Cardiac muscle cell (in vitro differentiated cells and primary cell): ENCODE measurements around the gene NUMB. TPM values are rescaled to one million over a fixed set of nuclear protein-coding genes. Genes with fewer than 3 reads are reported as not detected.

ENCODE experiments used
- DNase-seq, 2 donors: peaks; one replicate each; pipeline versions ENCODE4 v3.0.0 to v3.0.0-alpha.2; 2010 to 2017; ENCODE audit warnings: low read depth in 1 of 2, low spot score in 1 of 2
- H3K27ac ChIP-seq: fragments of 200-600 bp; sonication (generic); 2 replicates; pipeline ENCODE4 v1.5.1; 2016
- H3K27me3 ChIP-seq: fragments of 200-600 bp; sonication (generic); 2 replicates; pipeline ENCODE4 v1.6.0; 2016; ENCODE audit warnings: control low read depth
- H3K36me3 ChIP-seq: fragments of 200-600 bp; sonication (generic); 2 replicates; pipeline ENCODE4 v1.5.1; 2016; ENCODE audit warnings: control low read depth
- H3K4me1 ChIP-seq: fragments of 200-600 bp; sonication (generic); 2 replicates; pipeline ENCODE4 v1.8.1; 2017; ENCODE audit warnings: low read depth, mild to moderate bottlenecking, mixed run types
- H3K4me3 ChIP-seq: fragments of 200-600 bp; sonication (generic); 2 replicates; pipeline ENCODE4 v1.5.1; 2016; ENCODE audit warnings: mild to moderate bottlenecking
- H3K9me3 ChIP-seq: fragments of 200-600 bp; sonication (generic); 2 replicates; pipeline ENCODE4 v1.5.1; 2017; ENCODE audit warnings: low read depth, mild to moderate bottlenecking, control low read depth
- CTCF ChIP-seq: IDR thresholded peaks from 2 replicates; pipeline ENCODE4 v1.5.1; 2012; ENCODE audit warnings: low read depth, mild to moderate bottlenecking, low read length
- polyA plus RNA-seq: library from polyadenylated mRNA; unstranded; fragments of >200 nt; fragmentation: Nextera tagmentation; extraction: Ambion mirVana; gene quantifications from 2 replicates; pipeline ENCODE4 v1.2.1, GENCODE V29; 2016
- total RNA-seq: library from RNA; depleted of rRNA; stranded (reverse); fragments of >200 nt; gene quantifications from 2 replicates; pipeline ENCODE4 v1.2.3, GENCODE V29; 2016

The NUMB gene
- total and polyA plus RNA-seq, 2 experiments from 2014 or later = 35.6 to 68.5 TPM

DNA sequence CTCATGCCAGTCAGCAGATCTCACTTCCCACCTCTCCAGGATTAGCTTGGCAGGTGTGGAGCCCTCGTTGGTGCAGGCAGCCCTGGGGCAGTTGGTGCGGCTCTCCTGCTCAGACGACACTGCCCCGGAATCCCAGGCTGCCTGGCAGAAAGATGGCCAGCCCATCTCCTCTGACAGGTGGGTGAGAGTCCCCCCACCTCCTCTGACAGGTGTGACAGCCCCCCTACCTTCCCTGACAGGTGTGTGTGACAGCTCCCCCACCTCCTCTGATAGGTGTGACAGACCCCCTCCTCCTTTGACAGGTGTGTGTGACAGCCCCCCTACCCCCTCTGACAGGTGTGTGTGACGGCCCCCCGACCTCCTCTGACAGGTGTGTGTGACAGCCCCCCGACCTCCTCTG is 194.7 kb downstream of the NUMB start:
- DNase-seq = no peak
- no peaks in the 10 kb centered on the region for H3K36me3 ChIP-seq
- H3K27me3 ChIP-seq = no peaks in the 10 kb centered on the region
- H3K4me1 ChIP-seq = peaks cover 15% of the 10 kb centered on the region
- H3K27ac ChIP-seq = no peak overlapping the region
- no peak overlapping the region for H3K4me3 ChIP-seq
- H3K9me3 ChIP-seq = no peaks in the 10 kb centered on the region
- no peak for TF ChIP-seq CTCF

DNA sequence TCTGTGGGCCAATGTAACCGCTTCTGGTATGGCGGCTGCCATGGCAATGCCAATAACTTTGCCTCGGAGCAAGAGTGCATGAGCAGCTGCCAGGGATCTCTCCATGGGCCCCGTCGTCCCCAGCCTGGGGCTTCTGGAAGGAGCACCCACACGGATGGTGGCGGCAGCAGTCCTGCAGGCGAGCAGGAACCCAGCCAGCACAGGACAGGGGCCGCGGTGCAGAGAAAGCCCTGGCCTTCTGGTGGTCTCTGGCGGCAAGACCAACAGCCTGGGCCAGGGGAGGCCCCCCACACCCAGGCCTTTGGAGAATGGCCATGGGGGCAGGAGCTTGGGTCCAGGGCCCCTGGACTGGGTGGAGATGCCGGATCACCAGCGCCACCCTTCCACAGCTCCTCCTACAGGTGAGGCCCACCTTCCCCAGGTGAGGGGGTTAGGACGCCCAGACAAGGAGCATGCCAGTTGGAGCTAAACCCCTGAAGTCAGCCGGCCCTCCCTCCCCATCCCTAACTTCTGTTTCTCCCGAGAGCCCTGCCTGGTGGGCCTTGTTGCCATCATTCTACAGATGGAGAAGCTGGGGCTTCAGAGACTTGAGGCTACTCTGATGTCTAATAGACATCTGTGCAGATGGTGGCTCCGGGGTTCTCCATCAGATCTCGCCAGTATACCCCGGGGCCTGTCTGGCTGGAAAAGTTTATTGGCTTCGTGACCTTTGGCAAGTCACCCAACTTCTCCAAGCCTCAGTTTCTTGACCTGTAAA is 195.7 kb downstream of the NUMB start:
- TF ChIP-seq CTCF = no peak

GRCh38 chr14:73261520-73262426 is 196.6 kb downstream of the NUMB start:
- Histone ChIP-seq H3K9me3 (no peaks in the 10 kb centered on the region), H3K27me3 (no peaks in the 10 kb centered on the region), H3K4me1 (peaks cover 15% of the 10 kb centered on the region), H3K4me3 (no peak overlapping the region), H3K36me3 (no peaks in the 10 kb centered on the region), H3K27ac (peak overlapping the region; percentile 29)
- TF ChIP-seq CTCF = no peak
- no peak for DNase-seq

More for the DNA sequence above, 195.7 kb downstream of the NUMB start:
- DNase-seq = no peak
- no peak overlapping the region for H3K4me3 ChIP-seq
- H3K27ac ChIP-seq = no peak overlapping the region
- H3K9me3 ChIP-seq = no peaks in the 10 kb centered on the region
- no peaks in the 10 kb centered on the region for H3K27me3 ChIP-seq
- peaks cover 15% of the 10 kb centered on the region for H3K4me1 ChIP-seq
- H3K36me3 ChIP-seq = no peaks in the 10 kb centered on the region

DNA sequence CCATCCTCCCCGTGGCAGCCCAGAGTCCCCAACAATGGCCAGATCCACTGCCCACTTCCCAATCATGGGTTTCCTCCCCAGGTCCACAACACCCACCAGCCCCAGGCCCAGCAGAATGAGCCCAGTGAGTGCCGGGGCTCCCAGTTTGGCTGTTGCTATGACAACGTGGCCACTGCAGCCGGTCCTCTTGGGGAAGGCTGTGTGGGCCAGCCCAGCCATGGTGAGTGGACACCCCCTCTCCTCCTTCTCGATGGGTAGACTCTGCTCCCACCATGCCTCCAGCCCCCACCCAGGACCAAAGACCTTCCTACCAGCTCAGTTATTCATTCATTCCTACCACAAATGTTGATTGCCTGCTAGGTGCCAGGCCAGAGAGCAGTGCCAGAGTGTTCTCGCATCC is 197.3 kb downstream of the NUMB start:
- Histone ChIP-seq H3K4me3 (no peak overlapping the region), H3K36me3 (no peaks in the 10 kb centered on the region), H3K27me3 (no peaks in the 10 kb centered on the region), H3K27ac (peak overlapping the region; percentile 29), H3K4me1 (peaks cover 15% of the 10 kb centered on the region), H3K9me3 (no peaks in the 10 kb centered on the region)
- no peak for TF ChIP-seq CTCF
- DNase-seq = no peak

DNA sequence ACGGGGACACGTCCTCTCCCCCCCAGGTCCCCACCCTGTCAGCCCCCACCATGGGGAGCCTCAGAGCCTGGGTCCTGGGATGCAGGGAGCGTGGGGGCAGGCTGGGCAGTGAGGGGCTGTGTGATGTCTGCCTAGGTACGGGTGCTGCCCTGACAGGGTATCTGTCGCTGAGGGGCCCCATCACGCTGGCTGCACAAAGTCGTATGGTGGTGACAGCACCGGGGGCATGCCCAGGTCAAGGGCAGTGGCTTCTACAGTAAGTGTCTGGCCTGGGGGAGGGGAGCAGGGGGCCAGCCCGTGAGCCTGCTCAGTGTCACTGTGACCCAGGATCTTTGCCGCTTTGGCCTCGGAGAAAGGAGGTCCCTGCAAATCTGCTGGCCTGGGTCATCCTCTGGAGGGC is 197.8 kb downstream of the NUMB start:
- Histone ChIP-seq H3K27me3 (no peaks in the 10 kb centered on the region), H3K4me3 (no peak overlapping the region), H3K27ac (peak overlapping the region; percentile 29), H3K9me3 (no peaks in the 10 kb centered on the region), H3K4me1 (peaks cover 15% of the 10 kb centered on the region), H3K36me3 (no peaks in the 10 kb centered on the region)
- no peak for TF ChIP-seq CTCF
- DNase-seq = peak in 1 of 2 donors; percentile 86
